ENCODE results near the gene ATP2A2.
"Not testable (repeated sequence)": the region's sequence is repeated elsewhere in the genome, so short reads cannot be mapped to it uniquely, and the experiment has no call there.

Gene ATP2A2

GRCh38 chr12:110333201-110333600 lies 52.2 kb downstream of the ATP2A2 start:
- H3K4me3 ChIP-seq (ENCODE audit: low read depth, low read length): no peak overlapping the region
- no peak for TF ChIP-seq MYC (IDR thresholded peaks at IDR 0.05; ENCODE audit: low read depth, low read length)
- DNase-seq (ENCODE audit: low read depth): no peak

- DNase-seq (ENCODE audit: low read depth): peak; percentile 42
- no peak for TF ChIP-seq POLR2A (IDR thresholded peaks at IDR 0.05; ENCODE audit: extremely low read depth, insufficient read length)
- no peak for TF ChIP-seq MAX (IDR thresholded peaks at IDR 0.05; ENCODE audit: low read depth, low read length)
- no peak for TF ChIP-seq MYC (IDR thresholded peaks at IDR 0.05; ENCODE audit: low read depth, low read length)
- no peak for TF ChIP-seq CTCF (IDR thresholded peaks at IDR 0.05; ENCODE audit: low read depth, low read length)
These were observed 54.5 kb downstream of the ATP2A2 start for GRCh38 chr12:110335481-110336045.

GRCh38 chr12:110337912-110338710 lies 57.1 kb downstream of the ATP2A2 start:
- DNase-seq (ENCODE audit: low read depth): no peak
- H3K4me3 ChIP-seq (ENCODE audit: low read depth, low read length): no peak overlapping the region
- TF ChIP-seq MAX (IDR thresholded peaks at IDR 0.05; ENCODE audit: low read depth, low read length) (no peak), CTCF (IDR thresholded peaks at IDR 0.05; ENCODE audit: low read depth, low read length) (no peak), POLR2A (IDR thresholded peaks at IDR 0.05; ENCODE audit: extremely low read depth, insufficient read length) (no peak), MYC (IDR thresholded peaks at IDR 0.05; ENCODE audit: low read depth, low read length) (no peak)

More at GRCh38 chr12:110335481-110336045, 54.5 kb downstream of the ATP2A2 start:
- H3K4me3 ChIP-seq (ENCODE audit: low read depth, low read length): no peak overlapping the region

GRCh38 chr12:110338754-110339153 lies 57.7 kb downstream of the ATP2A2 start:
- peak; percentile 20 for TF ChIP-seq CTCF (IDR thresholded peaks at IDR 0.05; ENCODE audit: low read depth, low read length)
- TF ChIP-seq MYC (IDR thresholded peaks at IDR 0.05; ENCODE audit: low read depth, low read length): no peak
- no peak for TF ChIP-seq POLR2A (IDR thresholded peaks at IDR 0.05; ENCODE audit: extremely low read depth, insufficient read length)
- TF ChIP-seq MAX (IDR thresholded peaks at IDR 0.05; ENCODE audit: low read depth, low read length): no peak
- H3K4me3 ChIP-seq (ENCODE audit: low read depth, low read length): no peak overlapping the region
- peak; percentile 67 for DNase-seq (ENCODE audit: low read depth)

GRCh38 chr12:110339184-110339952 lies 58.3 kb downstream of the ATP2A2 start:
- TF ChIP-seq POLR2A (IDR thresholded peaks at IDR 0.05; ENCODE audit: extremely low read depth, insufficient read length) (no peak), MAX (IDR thresholded peaks at IDR 0.05; ENCODE audit: low read depth, low read length) (no peak), MYC (IDR thresholded peaks at IDR 0.05; ENCODE audit: low read depth, low read length) (no peak), CTCF (IDR thresholded peaks at IDR 0.05; ENCODE audit: low read depth, low read length) (no peak)
- no peak for DNase-seq (ENCODE audit: low read depth)
- no peak overlapping the region for H3K4me3 ChIP-seq (ENCODE audit: low read depth, low read length)

GRCh38 chr12:110340261-110340660 lies 59.2 kb downstream of the ATP2A2 start:
- not testable (repeated sequence) for H3K4me3 ChIP-seq (ENCODE audit: low read depth, low read length); DNase-seq (ENCODE audit: low read depth)
